HG02840 (cell line): ENCODE measurements around the gene ABITRAM.
A peak's percentile ranks its signal among the peaks of the same experiment; 100 is the strongest.
"Not testable (repeated sequence)": the region's sequence is repeated elsewhere in the genome, so short reads cannot be mapped to it uniquely, and the experiment has no call there.

ENCODE experiments used
- ATAC-seq: cut with Tn5 transposase; IDR thresholded peaks from one replicate; pipeline ENCODE4 v1.9.1; 2021; ENCODE audit warnings: mild to moderate bottlenecking, moderate library complexity, moderate number of reproducible peaks; ENCODE audit not compliant: unreplicated experiment, low FRiP score

Gene ABITRAM

GRCh38 chr9:108924466-108924865 lies 9.7 kb upstream of the ABITRAM start:
- ATAC-seq: no peak

- no peak for ATAC-seq
These were observed 5.8 kb upstream of the ABITRAM start for GRCh38 chr9:108928386-108928785.

GRCh38 chr9:108933231-108933717 lies 926 bp upstream of the ABITRAM start:
- no peak for ATAC-seq

GRCh38 chr9:108933718-108934322 lies 380 bp upstream of the ABITRAM start, which contains the start of gene ELP1:
TSS of gene ELP1 (minus strand) at chr9:108934124. CDS start at chr9:108931146, 2,978 bp downstream.
- ATAC-seq: peak; percentile 92

- no peak for ATAC-seq
These were observed 3.5 kb downstream of the ABITRAM start for GRCh38 chr9:108937561-108938305.

- no peak for ATAC-seq
These were observed 5.8 kb downstream of the ABITRAM start for GRCh38 chr9:108939975-108940374.

- ATAC-seq: no peak
These were observed 16.0 kb downstream of the ABITRAM start for GRCh38 chr9:108950168-108950567.

- no peak for ATAC-seq
These were observed 17.4 kb downstream of the ABITRAM start for GRCh38 chr9:108951578-108951977.

GRCh38 chr9:108953983-108954574 lies 19.9 kb downstream of the ABITRAM start:
- no peak for ATAC-seq

GRCh38 chr9:108956022-108956630 lies 21.9 kb downstream of the ABITRAM start:
- ATAC-seq: no peak

GRCh38 chr9:108956631-108957026 lies 22.4 kb downstream of the ABITRAM start:
- no peak for ATAC-seq

- ATAC-seq: no peak
These were observed 26.1 kb downstream of the ABITRAM start for GRCh38 chr9:108960331-108960730.

- ATAC-seq: no peak
These were observed 27.0 kb downstream of the ABITRAM start for GRCh38 chr9:108961151-108961550.

- no peak for ATAC-seq
These were observed 29.4 kb downstream of the ABITRAM start for GRCh38 chr9:108963459-108964143.

- ATAC-seq: no peak
These were observed 33.7 kb downstream of the ABITRAM start for GRCh38 chr9:108967916-108968315.

GRCh38 chr9:108971392-108971791 lies 37.2 kb downstream of the ABITRAM start:
- ATAC-seq: not testable (repeated sequence)

- ATAC-seq: no peak
These were observed 38.0 kb downstream of the ABITRAM start for GRCh38 chr9:108972186-108972585.

GRCh38 chr9:108972626-108973209 lies 38.5 kb downstream of the ABITRAM start:
- ATAC-seq: no peak

- ATAC-seq: no peak
These were observed 39.7 kb downstream of the ABITRAM start for GRCh38 chr9:108973895-108974294.

GRCh38 chr9:108978205-108978604 lies 44.0 kb downstream of the ABITRAM start:
- no peak for ATAC-seq
